OCI-LY7 (cell line): ENCODE data around the gene IL12RB2.

ENCODE experiments used
- CTCF ChIP-seq: fragments of 200-600 bp; sonication (generic); conservative IDR thresholded peaks from 2 replicates; pipeline ENCODE4 v1.5.1; 2014; ENCODE audit warnings: mild to moderate bottlenecking, antibody characterized with exemption, low read length, moderate library complexity, mixed read lengths
- EZH2phosphoT487 ChIP-seq: fragments of 200-600 bp; sonication (generic); IDR thresholded peaks from 2 replicates; pipeline ENCODE4 v1.6.1; 2018; ENCODE audit warnings: low read depth, borderline replicate concordance, mild to moderate bottlenecking, mixed run types, antibody characterized with exemption, low read length, moderate library complexity, mixed read lengths

- no peak for TF ChIP-seq CTCF
- TF ChIP-seq EZH2phosphoT487 = no peak
Measured at GRCh38 chr1:67269061-67269460, 38.6 kb upstream of the IL12RB2 start.
